DND-41 (cell line): ENCODE results near the gene DUOX2.

Experiments
- ATAC-seq: fragments of 200-7000 bp; cut with Tn5 transposase; 3 replicates; pipeline ENCODE4 v1.9.1; 2021; ENCODE audit warnings: low read depth; ENCODE audit not compliant: insufficient read depth
- DNase-seq: peaks from one replicate; pipeline ENCODE4 v3.0.0-alpha.2; 2020
- H2AFZ ChIP-seq: 2 replicates; pipeline ENCODE4 v1.6.0; 2012; ENCODE audit warnings: low read depth, low read length
- H3K27ac ChIP-seq: 2 replicates; pipeline ENCODE4 v1.5.1; 2012; ENCODE audit warnings: low read length, inconsistent platforms
- H3K27me3 ChIP-seq: fragments of 200-600 bp; sonication (generic); 2 replicates; pipeline ENCODE4 v1.6.0; 2012; ENCODE audit warnings: low read length, mild to moderate bottlenecking, inconsistent platforms; ENCODE audit not compliant: insufficient read depth, poor library complexity
- H3K36me3 ChIP-seq: 2 replicates; pipeline ENCODE4 v1.5.1; 2012; ENCODE audit warnings: low read length, inconsistent platforms; ENCODE audit not compliant: insufficient read depth
- H3K4me1 ChIP-seq: 2 replicates; pipeline ENCODE4 v1.5.1; 2012; ENCODE audit warnings: mild to moderate bottlenecking, low read length; ENCODE audit not compliant: insufficient read depth
- H3K4me2 ChIP-seq: 2 replicates; pipeline ENCODE4 v1.6.0; 2012; ENCODE audit warnings: mild to moderate bottlenecking, moderate library complexity, low read length, inconsistent platforms; ENCODE audit not compliant: insufficient read depth
- H3K4me3 ChIP-seq, 2 experiments: fragments of 200-600 bp in 1 of 2; shearing (Covaris generic) in 1 of 2; 2 replicates each; pipeline ENCODE4 v1.5.1; 2012 to 2016; ENCODE audit warnings: inconsistent platforms in 2 of 2, low read length in 2 of 2, mild to moderate bottlenecking in 2 of 2, low read depth in 1 of 2, moderate library complexity in 1 of 2
- H3K79me2 ChIP-seq: 2 replicates; pipeline ENCODE4 v1.6.0; 2012; ENCODE audit warnings: low read length, inconsistent platforms; ENCODE audit not compliant: insufficient read depth
- H3K9ac ChIP-seq: 2 replicates; pipeline ENCODE4 v1.6.0; 2012; ENCODE audit warnings: low read depth, mild to moderate bottlenecking, inconsistent platforms, low read length, moderate library complexity
- H3K9me3 ChIP-seq: 2 replicates; pipeline ENCODE4 v1.5.1; 2012; ENCODE audit warnings: low read length, moderate library complexity, mild to moderate bottlenecking, inconsistent platforms; ENCODE audit not compliant: insufficient read depth, severe bottlenecking
- H4K20me1 ChIP-seq: 2 replicates; pipeline ENCODE4 v1.6.0; 2012; ENCODE audit warnings: low read length; ENCODE audit not compliant: insufficient read depth
- EZH2 ChIP-seq: IDR thresholded peaks from 3 replicates; pipeline ENCODE4 v1.6.1; 2012; ENCODE audit warnings: borderline replicate concordance, low read depth, mild to moderate bottlenecking, moderate library complexity, low read length, inconsistent platforms; ENCODE audit not compliant: severe bottlenecking
- TF ChIP-seq, protein P1 (sequence below): IDR thresholded peaks from 2 replicates; pipeline ENCODE4 v1.5.1; 2012; ENCODE audit warnings: borderline replicate concordance, low read length, moderate library complexity, mild to moderate bottlenecking; ENCODE audit not compliant: poor library complexity, severe bottlenecking; ENCODE audit errors: extremely low read depth

DUOX2 gene

DNA sequence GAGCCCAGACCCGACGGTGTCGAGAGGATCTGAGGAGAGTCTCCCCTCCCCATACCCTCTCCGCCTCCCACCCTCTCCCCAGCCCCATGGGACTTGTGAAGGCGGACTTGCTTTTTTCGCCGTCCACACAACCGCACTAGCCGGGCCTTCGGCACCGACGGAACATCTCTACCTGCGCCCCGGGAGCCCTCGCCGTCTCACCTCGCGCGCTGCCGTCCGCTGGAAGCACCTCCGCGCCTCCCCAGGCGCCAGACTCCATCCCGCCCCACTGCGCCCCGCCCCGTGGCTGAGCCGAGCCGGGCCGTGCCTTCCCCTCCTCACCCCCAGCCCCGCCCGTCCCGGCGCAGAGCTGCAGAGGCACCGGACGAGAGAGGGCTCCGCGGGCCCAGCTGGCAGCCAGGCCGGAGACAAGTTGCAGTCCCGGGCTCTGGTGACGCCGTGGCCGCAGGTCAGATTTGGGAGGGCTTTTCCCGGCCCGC, 15.7 kb upstream of the DUOX2 start, which contains the start of the genes DUOX1 and DUOXA1:
Gene DUOX1 (plus strand): TSS at position 344 of the 479 bp plus-strand sequence. CDS start 1,973 bp downstream, outside the sequence.
Gene DUOXA1 (minus strand): TSS at position 229 of the 479 bp plus-strand sequence. CDS start 6,865 bp downstream, outside the sequence.
- Histone ChIP-seq H3K9ac (no peak within 1 kb of the TSS), H3K36me3 (no peaks in the 10 kb centered on the region), H4K20me1 (no peaks in the 10 kb centered on the region; the same call in 1 of the 2 replicates), H3K4me1 (no peaks in the 10 kb centered on the region), H2AFZ (no peak within 1 kb of the TSS), H3K27ac (no peak within 1 kb of the TSS), H3K4me3 (no peak within 1 kb of the TSS), H3K27me3 (peaks cover 5% of the 10 kb centered on the region), H3K79me2 (no peaks in the 10 kb centered on the region), H3K4me2 (no peak within 1 kb of the TSS), H3K9me3 (no peaks in the 10 kb centered on the region)
- ATAC-seq: no peak
- no peak for TF ChIP-seq EZH2
- TF ChIP-seq, protein P1, sequence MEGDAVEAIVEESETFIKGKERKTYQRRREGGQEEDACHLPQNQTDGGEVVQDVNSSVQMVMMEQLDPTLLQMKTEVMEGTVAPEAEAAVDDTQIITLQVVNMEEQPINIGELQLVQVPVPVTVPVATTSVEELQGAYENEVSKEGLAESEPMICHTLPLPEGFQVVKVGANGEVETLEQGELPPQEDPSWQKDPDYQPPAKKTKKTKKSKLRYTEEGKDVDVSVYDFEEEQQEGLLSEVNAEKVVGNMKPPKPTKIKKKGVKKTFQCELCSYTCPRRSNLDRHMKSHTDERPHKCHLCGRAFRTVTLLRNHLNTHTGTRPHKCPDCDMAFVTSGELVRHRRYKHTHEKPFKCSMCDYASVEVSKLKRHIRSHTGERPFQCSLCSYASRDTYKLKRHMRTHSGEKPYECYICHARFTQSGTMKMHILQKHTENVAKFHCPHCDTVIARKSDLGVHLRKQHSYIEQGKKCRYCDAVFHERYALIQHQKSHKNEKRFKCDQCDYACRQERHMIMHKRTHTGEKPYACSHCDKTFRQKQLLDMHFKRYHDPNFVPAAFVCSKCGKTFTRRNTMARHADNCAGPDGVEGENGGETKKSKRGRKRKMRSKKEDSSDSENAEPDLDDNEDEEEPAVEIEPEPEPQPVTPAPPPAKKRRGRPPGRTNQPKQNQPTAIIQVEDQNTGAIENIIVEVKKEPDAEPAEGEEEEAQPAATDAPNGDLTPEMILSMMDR: no peak
- no peak for DNase-seq

DNA sequence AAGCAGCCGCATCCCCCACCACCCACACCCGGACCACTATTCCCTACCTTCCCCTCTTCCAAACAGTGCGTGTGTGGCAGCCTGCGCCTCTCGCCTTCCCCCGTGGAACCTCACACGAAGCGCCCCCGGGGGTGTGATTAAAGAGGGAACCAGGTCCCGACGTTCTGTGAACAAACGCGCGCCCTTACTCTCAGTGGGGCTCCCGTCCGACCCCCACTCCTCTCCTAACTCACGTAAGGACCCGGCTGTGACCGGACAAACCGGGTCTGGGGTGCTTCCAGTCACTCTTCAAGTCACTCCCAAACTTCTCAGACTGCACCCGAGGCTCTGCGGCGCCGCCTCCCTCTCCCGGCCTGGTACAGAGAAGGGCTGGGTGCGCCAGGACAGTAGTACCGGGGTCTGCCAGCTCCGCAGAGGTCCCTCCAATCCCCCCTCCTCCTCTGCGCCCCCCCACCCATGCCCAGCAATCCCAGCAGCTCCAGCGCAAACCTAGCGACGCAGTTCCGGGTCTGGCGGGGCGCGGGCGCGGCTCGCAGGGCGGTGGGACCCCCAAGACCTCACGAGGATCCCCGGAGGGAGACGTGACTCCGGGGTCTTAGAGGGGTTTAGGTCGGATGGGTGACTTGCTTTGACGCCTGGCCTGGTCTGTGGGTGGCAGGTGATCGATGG, 15.1 kb upstream of the DUOX2 start:
- DNase-seq: no peak
- no peaks in the 10 kb centered on the region for H3K36me3 ChIP-seq
- H3K9me3 ChIP-seq: no peaks in the 10 kb centered on the region
- H3K4me2 ChIP-seq: no peak overlapping the region
- no peak overlapping the region for H2AFZ ChIP-seq
- peaks cover 5% of the 10 kb centered on the region for H3K27me3 ChIP-seq
- TF ChIP-seq EZH2: no peak
- TF ChIP-seq, protein P1: no peak
- H3K79me2 ChIP-seq: no peaks in the 10 kb centered on the region
- no peak overlapping the region for H3K27ac ChIP-seq
- H3K4me3 ChIP-seq: no peak overlapping the region
- no peaks in the 10 kb centered on the region for H3K4me1 ChIP-seq
- ATAC-seq: no peak
- no peak overlapping the region for H3K9ac ChIP-seq
- H4K20me1 ChIP-seq: no peaks in the 10 kb centered on the region; the same call in 1 of the 2 replicates

- H3K4me3 ChIP-seq: no peak overlapping the region
- H3K27ac ChIP-seq: no peak overlapping the region
- H2AFZ ChIP-seq: no peak overlapping the region
- no peak overlapping the region for H3K9ac ChIP-seq
- no peaks in the 10 kb centered on the region for H3K9me3 ChIP-seq
- no peak overlapping the region for H3K4me2 ChIP-seq
- peak; percentile 39 for DNase-seq
- H3K79me2 ChIP-seq: no peaks in the 10 kb centered on the region
- peaks cover 8% of the 10 kb centered on the region for H3K27me3 ChIP-seq
- H3K4me1 ChIP-seq: no peaks in the 10 kb centered on the region
- no peak for TF ChIP-seq EZH2
- TF ChIP-seq, protein P1: peak; percentile 70
- ATAC-seq: peak; percentile 64
- H4K20me1 ChIP-seq: no peaks in the 10 kb centered on the region; the same call in 1 of the 2 replicates
- no peaks in the 10 kb centered on the region for H3K36me3 ChIP-seq
Measured at GRCh38 chr15:45126535-45127158, 12.7 kb upstream of the DUOX2 start.
